Ureter (tissue), 1 donor: ENCODE data around the gene TMPRSS4. TPM values are rescaled to one million over a fixed set of nuclear protein-coding genes. Genes with fewer than 3 reads are reported as not detected.
"Not testable (repeated sequence)": the region's sequence is repeated elsewhere in the genome, so short reads cannot be mapped to it uniquely, and the experiment has no call there.

Experiments
- DNase-seq: peaks from one replicate; pipeline ENCODE4 v3.0.0-alpha.2; 2020; ENCODE audit warnings: low spot score
- total RNA-seq: library from RNA; stranded (reverse); gene quantifications from one replicate; pipeline ENCODE4 v1.2.4, GENCODE V29; 2023
- donor health status: DM: yes; HTN: yes; CAD: no.

Gene TMPRSS4
- total RNA-seq, 1 donor from 2014 or later = 224 TPM

GRCh38 chr11:118055966-118056365 is 20.9 kb upstream of the TMPRSS4 start:
- DNase-seq = peak; percentile 34

GRCh38 chr11:118056806-118057205 is 20.1 kb upstream of the TMPRSS4 start:
- peak; percentile 34 for DNase-seq

- DNase-seq = no peak
Observed at GRCh38 chr11:118057251-118058145, 19.4 kb upstream of the TMPRSS4 start.

- DNase-seq = no peak
Observed at GRCh38 chr11:118058311-118059245, 18.3 kb upstream of the TMPRSS4 start.

GRCh38 chr11:118059246-118059940 is 17.5 kb upstream of the TMPRSS4 start:
- DNase-seq = no peak

- no peak for DNase-seq
Observed at GRCh38 chr11:118060081-118060661, 16.7 kb upstream of the TMPRSS4 start.

- DNase-seq = no peak
Observed at GRCh38 chr11:118060869-118061268, 16.0 kb upstream of the TMPRSS4 start.

GRCh38 chr11:118061586-118062125 is 15.2 kb upstream of the TMPRSS4 start:
- DNase-seq = no peak

GRCh38 chr11:118062181-118062580 is 14.7 kb upstream of the TMPRSS4 start:
- not testable (repeated sequence) for DNase-seq

GRCh38 chr11:118062631-118063030 is 14.2 kb upstream of the TMPRSS4 start:
- DNase-seq = not testable (repeated sequence)

GRCh38 chr11:118064956-118065355 is 11.9 kb upstream of the TMPRSS4 start:
- no peak for DNase-seq

- DNase-seq = no peak
Observed at GRCh38 chr11:118065384-118065783, 11.5 kb upstream of the TMPRSS4 start.

- no peak for DNase-seq
Observed at GRCh38 chr11:118067006-118067405, 9.9 kb upstream of the TMPRSS4 start.

GRCh38 chr11:118068206-118068944 is 8.5 kb upstream of the TMPRSS4 start:
- no peak for DNase-seq

- no peak for DNase-seq
Observed at GRCh38 chr11:118068945-118069612, 7.8 kb upstream of the TMPRSS4 start.

GRCh38 chr11:118071416-118072030 is 5.4 kb upstream of the TMPRSS4 start:
- no peak for DNase-seq

GRCh38 chr11:118073554-118073953 is 3.3 kb upstream of the TMPRSS4 start:
- DNase-seq = no peak

GRCh38 chr11:118074091-118074685 is 2.7 kb upstream of the TMPRSS4 start:
- no peak for DNase-seq

GRCh38 chr11:118074785-118075184 is 2.1 kb upstream of the TMPRSS4 start:
- DNase-seq = peak; percentile 88
